GM19452 (cell line): Measurements from ENCODE around the gene PSMB10.
"Not testable (repeated sequence)": the region's sequence is repeated elsewhere in the genome, so short reads cannot be mapped to it uniquely, and the experiment has no call there.

ENCODE experiments used
- ATAC-seq: cut with Tn5 transposase; IDR thresholded peaks from one replicate; pipeline ENCODE4 v1.9.1; 2021; ENCODE audit not compliant: unreplicated experiment

Gene PSMB10

GRCh38 chr16:67927131-67927941, 9.3 kb downstream of the PSMB10 start:
- ATAC-seq, result no peak

GRCh38 chr16:67926181-67926750, 10.4 kb downstream of the PSMB10 start:
- no peak for ATAC-seq

GRCh38 chr16:67924140-67924906, 12.3 kb downstream of the PSMB10 start:
- ATAC-seq, result no peak

- ATAC-seq, result no peak
Observed at GRCh38 chr16:67923414-67924116, 13.1 kb downstream of the PSMB10 start.

- ATAC-seq, result no peak
Observed at GRCh38 chr16:67922740-67923139, 13.9 kb downstream of the PSMB10 start.

- no peak for ATAC-seq
Observed at GRCh38 chr16:67922221-67922620, 14.4 kb downstream of the PSMB10 start.

GRCh38 chr16:67919622-67920221, 16.9 kb downstream of the PSMB10 start:
- ATAC-seq, result no peak

GRCh38 chr16:67917852-67918236, 18.8 kb downstream of the PSMB10 start:
- ATAC-seq, result no peak

- no peak for ATAC-seq
Observed at GRCh38 chr16:67917140-67917851, 19.4 kb downstream of the PSMB10 start.

- no peak for ATAC-seq
Observed at GRCh38 chr16:67915831-67916723, 20.6 kb downstream of the PSMB10 start.

- ATAC-seq, result not testable (repeated sequence)
Observed at GRCh38 chr16:67915496-67915769, 21.2 kb downstream of the PSMB10 start.

- no peak for ATAC-seq
Observed at GRCh38 chr16:67914758-67915495, 21.7 kb downstream of the PSMB10 start.

- ATAC-seq, result peak; percentile 64
Observed at GRCh38 chr16:67910158-67910557, 26.5 kb downstream of the PSMB10 start.

GRCh38 chr16:67909056-67909742, 27.5 kb downstream of the PSMB10 start:
- no peak for ATAC-seq

GRCh38 chr16:67907397-67908180, 29.1 kb downstream of the PSMB10 start:
- no peak for ATAC-seq

- ATAC-seq, result no peak
Observed at GRCh38 chr16:67902831-67903230, 33.8 kb downstream of the PSMB10 start.

GRCh38 chr16:67901734-67902133, 34.9 kb downstream of the PSMB10 start:
- ATAC-seq, result no peak
